ENCODE data around the gene CHN1.
A peak's percentile ranks its signal among the peaks of the same experiment; 100 is the strongest.

Gene CHN1

DNA sequence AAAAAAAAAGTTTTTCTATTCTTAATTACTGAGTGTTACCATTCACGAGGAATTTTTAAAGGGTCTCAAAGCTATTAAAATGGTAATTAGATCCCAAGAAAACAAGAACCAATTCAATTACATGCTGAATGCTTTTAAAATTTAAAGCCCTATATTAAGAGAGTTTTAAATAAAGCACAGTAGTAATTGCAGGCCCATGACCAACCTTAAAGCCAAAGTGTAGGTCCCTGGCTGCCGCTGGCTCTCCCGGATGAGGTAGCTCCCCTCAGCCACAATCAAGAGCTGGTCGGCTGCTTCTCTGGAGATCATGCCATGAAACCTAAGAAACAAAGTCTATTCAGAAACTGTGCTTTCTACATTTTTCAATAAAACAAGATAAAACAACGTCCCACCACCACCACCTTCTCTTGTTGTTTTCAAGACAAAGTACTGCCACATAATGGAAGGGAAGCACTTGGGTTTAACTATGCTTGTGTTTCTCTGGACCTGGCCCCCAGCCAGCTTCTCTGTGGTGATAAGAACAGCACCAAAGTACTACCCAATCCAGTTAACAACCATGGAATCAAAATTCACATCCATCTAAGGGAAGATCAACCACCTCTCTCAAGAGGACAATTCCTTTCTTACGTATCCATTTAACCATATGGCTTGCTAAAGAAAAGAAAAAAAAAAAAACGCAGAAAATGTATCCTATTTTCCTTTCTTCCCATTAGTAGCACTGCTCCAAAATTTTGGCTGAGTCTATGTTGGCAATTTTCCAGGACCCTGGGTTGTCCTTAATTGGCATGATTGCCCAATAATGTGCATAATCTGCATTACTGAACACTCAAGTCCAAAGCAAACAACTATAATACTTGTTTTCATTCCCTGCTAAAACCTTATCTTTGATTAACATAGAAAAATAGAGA lies 90.1 kb downstream of the CHN1 start:
- no peak overlapping the region for H3K27ac Mint-ChIP-seq
- H3K36me3 Mint-ChIP-seq (ENCODE audit: low read depth), result no peaks in the 10 kb centered on the region
- H3K4me3 Mint-ChIP-seq, result no peak overlapping the region
- DNase-seq (ENCODE audit: low spot score), result no peak
- H3K27me3 Mint-ChIP-seq (ENCODE audit: low read depth), result no peaks in the 10 kb centered on the region
- no peaks in the 10 kb centered on the region for H3K9me3 Mint-ChIP-seq
- no peaks in the 10 kb centered on the region for H3K4me1 Mint-ChIP-seq (ENCODE audit: low read depth)

DNA sequence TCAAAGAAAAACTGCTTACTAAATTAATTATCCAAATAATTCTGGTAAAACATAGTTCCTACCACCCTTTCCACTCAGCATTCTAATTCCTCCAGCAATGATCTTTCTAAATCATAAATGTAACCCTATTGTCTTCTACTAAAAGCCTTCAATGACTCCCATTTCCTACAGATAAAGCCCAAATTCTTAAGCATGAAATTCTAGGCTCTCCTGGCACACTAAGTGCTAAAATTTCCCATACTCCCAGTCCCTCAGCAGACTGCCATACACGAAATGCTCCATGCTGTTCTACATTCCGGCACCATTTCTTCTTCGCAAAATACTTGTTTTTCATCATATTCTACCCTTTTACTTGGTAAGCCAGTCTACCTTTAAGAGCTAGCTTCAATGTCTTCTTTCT lies 96.9 kb downstream of the CHN1 start:
- Mint-ChIP-seq H3K9me3 (no peaks in the 10 kb centered on the region), H3K36me3 (ENCODE audit: low read depth) (no peaks in the 10 kb centered on the region), H3K4me3 (no peak overlapping the region), H3K27ac (no peak overlapping the region), H3K4me1 (ENCODE audit: low read depth) (no peaks in the 10 kb centered on the region), H3K27me3 (ENCODE audit: low read depth) (peaks cover 3% of the 10 kb centered on the region)
- no peak for DNase-seq (ENCODE audit: low spot score)

DNA sequence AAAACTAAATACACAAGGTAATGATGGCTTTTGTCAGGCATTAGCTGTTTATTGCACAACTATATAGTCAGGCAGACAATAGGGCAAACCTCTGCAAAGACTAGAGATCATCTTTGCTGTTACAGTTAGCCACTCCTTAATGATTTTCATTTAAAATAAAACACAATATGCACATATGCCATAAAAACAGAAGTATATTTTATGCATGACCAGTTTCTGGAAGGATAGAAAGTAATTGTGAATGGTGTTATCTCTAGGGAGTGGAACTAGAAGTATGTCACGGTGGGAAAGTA lies 102.0 kb downstream of the CHN1 start:
- Mint-ChIP-seq H3K4me3 (no peak overlapping the region), H3K27me3 (ENCODE audit: low read depth) (peaks cover 3% of the 10 kb centered on the region), H3K36me3 (ENCODE audit: low read depth) (no peaks in the 10 kb centered on the region), H3K9me3 (no peaks in the 10 kb centered on the region), H3K27ac (no peak overlapping the region), H3K4me1 (ENCODE audit: low read depth) (peaks cover 17% of the 10 kb centered on the region)
- DNase-seq (ENCODE audit: low spot score), result no peak

DNA sequence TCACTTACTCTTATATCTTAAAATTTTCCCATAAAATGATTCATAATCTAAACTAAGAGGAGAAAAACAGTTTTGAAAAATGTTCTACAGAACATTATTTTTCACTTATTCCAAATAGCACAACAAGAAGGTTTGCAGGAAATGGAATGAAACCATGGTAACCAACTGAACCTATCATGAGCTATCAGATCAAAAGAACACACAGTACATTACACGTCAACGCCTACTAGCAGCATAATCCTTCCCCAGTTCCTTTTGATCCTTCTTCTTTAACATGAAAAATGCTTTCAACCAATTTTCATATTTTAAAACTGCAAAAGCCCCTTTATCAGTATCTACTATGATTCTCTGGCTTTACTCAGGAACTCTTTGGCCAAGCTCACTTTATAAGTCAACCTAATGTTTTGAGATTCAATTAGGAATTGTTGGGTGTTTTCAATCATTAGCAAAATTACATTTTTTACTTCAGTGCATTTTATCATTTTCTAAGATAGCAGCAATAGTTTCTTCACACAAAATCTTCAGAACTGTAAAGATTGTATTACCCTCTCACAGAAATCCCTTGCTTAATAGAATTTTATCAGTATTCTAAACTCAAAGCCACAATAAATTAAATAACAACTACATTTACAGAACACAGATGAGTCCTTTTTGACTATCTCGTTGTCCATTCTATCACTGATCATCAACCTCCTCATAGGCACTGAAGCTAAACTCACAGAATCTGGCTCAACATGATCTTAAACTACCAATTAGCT lies 102.5 kb downstream of the CHN1 start:
- Mint-ChIP-seq H3K4me3 (no peak overlapping the region), H3K27me3 (ENCODE audit: low read depth) (peaks cover 3% of the 10 kb centered on the region), H3K27ac (no peak overlapping the region), H3K9me3 (no peaks in the 10 kb centered on the region), H3K36me3 (ENCODE audit: low read depth) (no peaks in the 10 kb centered on the region), H3K4me1 (ENCODE audit: low read depth) (peaks cover 17% of the 10 kb centered on the region)
- DNase-seq (ENCODE audit: low spot score), result no peak

DNA sequence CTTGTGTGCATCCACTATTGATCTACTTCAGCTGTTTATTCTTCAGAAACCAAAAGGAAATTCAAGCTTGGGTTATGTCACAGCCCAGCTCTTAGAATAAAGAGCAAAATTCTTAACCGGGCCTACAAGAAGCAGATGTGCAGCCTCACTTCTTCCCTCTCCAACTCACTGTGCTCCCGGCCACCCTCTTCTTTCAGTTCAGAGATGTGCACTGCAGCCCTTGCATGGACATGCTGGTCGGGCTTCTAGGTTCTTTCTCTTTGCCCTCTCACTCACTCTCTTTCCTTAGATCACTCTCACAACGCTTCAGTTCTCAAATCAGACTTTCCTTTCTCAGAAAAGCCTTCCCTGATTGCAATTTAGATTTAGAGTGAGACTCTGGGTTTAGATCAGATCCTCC lies 104.1 kb downstream of the CHN1 start:
- peak; percentile 19 for DNase-seq (ENCODE audit: low spot score)
- Mint-ChIP-seq H3K27ac (peak overlapping the region; percentile 64), H3K36me3 (ENCODE audit: low read depth) (no peaks in the 10 kb centered on the region), H3K4me3 (peak overlapping the region; percentile 67), H3K27me3 (ENCODE audit: low read depth) (no peaks in the 10 kb centered on the region), H3K4me1 (ENCODE audit: low read depth) (peaks cover 17% of the 10 kb centered on the region), H3K9me3 (no peaks in the 10 kb centered on the region)

DNA sequence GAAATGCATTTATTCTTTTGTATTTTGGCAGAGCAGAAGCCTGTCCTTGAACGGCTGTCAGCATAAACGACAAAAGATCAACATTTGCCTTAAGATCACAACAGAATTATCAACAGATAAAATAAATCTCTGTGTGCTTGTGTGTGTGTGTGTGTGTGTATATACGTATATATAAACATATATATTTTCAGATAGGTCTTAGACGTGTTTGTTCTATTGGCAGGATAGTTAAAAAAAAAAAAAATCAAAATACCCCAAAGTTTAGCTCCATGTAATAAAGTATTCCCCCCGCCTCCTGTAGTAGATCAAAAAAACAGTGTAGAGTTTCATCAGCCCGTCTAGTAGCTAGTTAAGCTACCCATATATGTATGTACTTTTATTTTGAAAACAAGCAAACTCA lies 107.9 kb downstream of the CHN1 start:
- no peaks in the 10 kb centered on the region for H3K9me3 Mint-ChIP-seq
- H3K4me3 Mint-ChIP-seq, result no peak overlapping the region
- H3K36me3 Mint-ChIP-seq (ENCODE audit: low read depth), result no peaks in the 10 kb centered on the region
- H3K27ac Mint-ChIP-seq, result no peak overlapping the region
- no peaks in the 10 kb centered on the region for H3K27me3 Mint-ChIP-seq (ENCODE audit: low read depth)
- H3K4me1 Mint-ChIP-seq (ENCODE audit: low read depth), result peaks cover 9% of the 10 kb centered on the region
- no peak for DNase-seq (ENCODE audit: low spot score)

DNA sequence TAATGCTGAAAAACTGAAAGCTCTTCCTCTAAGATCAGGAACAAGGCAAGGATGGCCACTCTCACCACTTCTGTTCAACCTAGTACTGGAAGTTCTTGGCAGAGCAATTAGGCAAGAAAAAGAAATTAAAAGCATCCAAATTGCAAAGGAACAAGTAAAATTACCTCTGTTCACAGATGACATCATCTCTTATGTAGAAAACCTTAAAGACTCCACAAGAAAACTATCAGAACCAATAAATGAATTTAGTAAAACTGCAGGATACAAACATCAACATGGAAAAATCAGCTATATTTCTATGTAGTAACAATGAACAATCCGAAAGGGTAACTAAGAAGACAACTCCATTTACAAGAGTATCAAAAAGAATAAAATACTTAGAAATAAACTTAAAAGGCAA lies 112.2 kb downstream of the CHN1 start:
- Mint-ChIP-seq H3K27me3 (ENCODE audit: low read depth) (no peaks in the 10 kb centered on the region), H3K9me3 (no peaks in the 10 kb centered on the region), H3K4me3 (no peak overlapping the region), H3K4me1 (ENCODE audit: low read depth) (no peaks in the 10 kb centered on the region), H3K27ac (no peak overlapping the region), H3K36me3 (ENCODE audit: low read depth) (no peaks in the 10 kb centered on the region)
- DNase-seq (ENCODE audit: low spot score), result no peak

DNA sequence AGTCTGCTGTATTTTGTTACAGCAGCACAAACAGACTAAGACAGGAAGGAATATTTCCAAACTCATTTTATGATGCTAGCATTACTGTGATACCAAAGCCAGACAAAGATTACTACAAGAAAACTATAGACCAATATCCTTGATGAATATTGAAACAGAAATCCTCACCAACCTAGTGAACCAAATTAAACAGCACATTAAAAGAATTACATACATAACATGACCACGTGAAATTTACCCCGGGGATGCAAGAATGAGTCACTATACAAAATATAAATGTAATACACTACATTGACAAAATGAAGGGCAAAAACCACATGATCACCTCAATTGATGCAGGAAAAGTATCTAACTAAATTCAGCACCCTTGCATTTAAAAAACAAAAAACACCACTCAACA lies 112.6 kb downstream of the CHN1 start:
- Mint-ChIP-seq H3K36me3 (ENCODE audit: low read depth) (no peaks in the 10 kb centered on the region), H3K27me3 (ENCODE audit: low read depth) (no peaks in the 10 kb centered on the region), H3K9me3 (no peaks in the 10 kb centered on the region), H3K4me1 (ENCODE audit: low read depth) (no peaks in the 10 kb centered on the region), H3K4me3 (no peak overlapping the region), H3K27ac (no peak overlapping the region)
- DNase-seq (ENCODE audit: low spot score), result no peak

DNA sequence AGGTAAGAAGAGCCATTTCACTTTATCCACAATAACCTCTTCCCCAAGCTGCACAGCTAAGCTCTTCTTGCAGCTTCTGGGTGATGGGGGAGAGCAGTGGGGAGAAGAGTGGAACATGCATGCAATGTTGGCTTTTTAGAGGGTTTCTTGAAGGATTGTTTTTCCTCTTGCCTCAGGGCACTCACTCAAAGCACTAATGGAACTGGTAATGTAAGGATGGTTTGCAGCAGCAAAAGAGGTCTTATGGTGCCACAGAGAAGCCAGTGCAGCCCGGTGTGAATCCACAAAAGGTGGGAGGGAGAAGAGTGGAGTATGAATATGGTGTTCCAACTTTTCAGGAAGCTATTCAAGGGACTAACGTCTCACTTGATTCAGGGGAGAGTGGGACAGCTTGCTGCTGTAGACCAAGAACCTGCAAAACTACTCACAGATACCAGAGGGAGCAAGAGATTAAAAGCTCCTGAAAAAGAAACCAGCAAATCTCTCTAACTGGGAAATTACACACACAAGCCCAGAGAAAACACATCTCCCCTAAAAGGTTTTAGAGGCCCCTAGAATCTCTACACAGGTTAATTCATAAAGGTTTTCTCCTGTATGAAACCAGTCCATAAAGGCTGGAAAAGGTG lies 116.4 kb downstream of the CHN1 start:
- Mint-ChIP-seq H3K27ac (no peak overlapping the region), H3K9me3 (no peaks in the 10 kb centered on the region), H3K36me3 (ENCODE audit: low read depth) (no peaks in the 10 kb centered on the region), H3K4me3 (no peak overlapping the region), H3K27me3 (ENCODE audit: low read depth) (no peaks in the 10 kb centered on the region), H3K4me1 (ENCODE audit: low read depth) (no peaks in the 10 kb centered on the region)
- no peak for DNase-seq (ENCODE audit: low spot score)

DNA sequence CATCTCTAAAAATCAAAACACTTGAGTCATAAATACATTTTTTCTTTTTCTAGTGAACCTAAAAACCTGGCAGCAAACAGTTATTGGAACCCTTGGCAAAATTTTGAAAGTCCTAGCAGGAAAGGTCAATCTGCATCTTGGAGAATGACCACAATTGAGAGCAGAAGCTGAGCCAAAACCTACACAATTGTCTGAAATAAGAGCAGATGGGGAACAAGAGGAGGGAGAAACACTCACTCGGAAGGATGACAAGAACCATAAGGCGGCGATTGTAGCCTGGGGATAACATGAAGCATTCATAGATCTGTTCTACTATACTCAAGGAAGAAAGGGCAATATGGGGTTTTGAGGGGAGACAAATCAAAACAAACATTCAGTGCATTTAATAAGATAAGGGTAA lies 117.0 kb downstream of the CHN1 start:
- Mint-ChIP-seq H3K27ac (no peak overlapping the region), H3K4me3 (no peak overlapping the region), H3K27me3 (ENCODE audit: low read depth) (no peaks in the 10 kb centered on the region)

DNA sequence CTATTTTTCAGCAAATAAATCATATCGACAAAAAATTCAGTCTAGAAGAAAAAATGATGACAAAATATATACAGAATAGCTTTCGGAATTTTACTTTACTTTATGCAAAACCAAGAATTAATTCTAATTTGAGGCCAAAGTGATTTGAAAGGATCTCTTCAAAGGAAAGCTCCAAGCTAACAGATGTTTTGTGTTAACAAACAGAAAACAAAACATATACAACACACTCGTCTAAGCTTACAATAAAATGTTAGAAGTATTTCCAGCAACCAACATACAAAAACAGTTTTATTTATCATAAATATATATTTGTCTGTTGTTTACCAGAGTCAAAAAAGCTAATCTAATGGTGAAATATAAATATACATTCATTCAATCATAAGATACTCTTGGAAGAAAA lies 122.8 kb downstream of the CHN1 start:
- no peaks in the 10 kb centered on the region for H3K9me3 Mint-ChIP-seq

More for the DNA sequence above, 117.0 kb downstream of the CHN1 start:
- no peaks in the 10 kb centered on the region for H3K36me3 Mint-ChIP-seq (ENCODE audit: low read depth)
- H3K9me3 Mint-ChIP-seq, result no peaks in the 10 kb centered on the region
- DNase-seq (ENCODE audit: low spot score), result no peak
- no peaks in the 10 kb centered on the region for H3K4me1 Mint-ChIP-seq (ENCODE audit: low read depth)

DNA sequence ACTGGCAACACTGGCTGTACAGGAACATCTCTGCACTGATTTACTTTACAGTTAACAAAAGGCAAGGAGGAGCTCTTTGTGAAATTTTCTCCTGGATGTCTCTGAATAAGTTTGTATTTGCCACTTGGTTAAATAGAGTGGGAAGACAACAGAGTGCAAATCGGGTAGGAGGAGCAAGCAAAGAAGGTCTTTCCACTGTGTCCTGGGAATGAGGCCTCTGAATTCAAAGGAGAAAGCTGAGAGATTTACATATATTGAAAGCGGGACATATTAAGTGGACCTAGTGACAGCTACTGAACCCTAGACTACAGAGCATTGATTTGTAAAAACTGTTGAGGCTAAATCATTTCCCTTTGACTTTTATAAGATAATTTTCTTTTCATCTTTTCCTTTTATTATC lies 123.5 kb downstream of the CHN1 start:
- Mint-ChIP-seq H3K4me3 (no peak overlapping the region), H3K27me3 (ENCODE audit: low read depth) (no peaks in the 10 kb centered on the region), H3K27ac (no peak overlapping the region), H3K4me1 (ENCODE audit: low read depth) (no peaks in the 10 kb centered on the region), H3K36me3 (ENCODE audit: low read depth) (no peaks in the 10 kb centered on the region), H3K9me3 (no peaks in the 10 kb centered on the region)
- DNase-seq (ENCODE audit: low spot score), result no peak

More for the DNA sequence above, 122.8 kb downstream of the CHN1 start:
- H3K36me3 Mint-ChIP-seq (ENCODE audit: low read depth), result no peaks in the 10 kb centered on the region
- H3K4me3 Mint-ChIP-seq, result no peak overlapping the region
- H3K4me1 Mint-ChIP-seq (ENCODE audit: low read depth), result no peaks in the 10 kb centered on the region
- no peak overlapping the region for H3K27ac Mint-ChIP-seq
- no peak for DNase-seq (ENCODE audit: low spot score)
- H3K27me3 Mint-ChIP-seq (ENCODE audit: low read depth), result no peaks in the 10 kb centered on the region

DNA sequence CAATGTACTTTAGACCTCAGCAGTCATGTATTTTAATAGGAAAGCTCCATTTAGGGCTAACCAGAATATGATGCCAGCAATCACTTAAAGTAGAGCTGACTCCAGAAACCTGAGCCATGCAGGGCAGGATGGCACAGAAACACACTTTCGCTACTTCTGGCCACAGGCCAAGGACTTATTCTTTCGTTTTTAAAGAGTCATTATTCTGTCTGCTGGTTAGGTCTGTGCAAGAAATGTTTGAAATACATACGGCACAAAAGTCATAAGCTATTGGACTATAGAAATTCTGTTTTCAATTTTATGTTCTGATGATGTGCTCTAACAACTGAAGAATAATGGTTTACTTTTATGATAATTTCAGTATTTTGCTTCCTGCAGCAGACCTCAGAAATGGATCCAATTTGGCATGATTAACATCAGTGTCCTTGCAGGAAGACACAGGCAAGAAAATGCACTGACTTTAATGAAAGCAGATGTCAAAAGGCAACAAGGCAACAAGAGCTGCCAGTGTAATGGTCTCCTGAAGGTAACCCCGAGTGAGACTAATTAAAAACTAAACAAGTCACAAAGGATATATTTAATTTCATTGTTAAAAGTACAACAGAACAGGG lies 126.5 kb downstream of the CHN1 start:
- Mint-ChIP-seq H3K27ac (no peak overlapping the region), H3K4me1 (ENCODE audit: low read depth) (no peaks in the 10 kb centered on the region), H3K27me3 (ENCODE audit: low read depth) (no peaks in the 10 kb centered on the region), H3K4me3 (no peak overlapping the region), H3K36me3 (ENCODE audit: low read depth) (no peaks in the 10 kb centered on the region), H3K9me3 (no peaks in the 10 kb centered on the region)
- DNase-seq (ENCODE audit: low spot score), result no peak

DNA sequence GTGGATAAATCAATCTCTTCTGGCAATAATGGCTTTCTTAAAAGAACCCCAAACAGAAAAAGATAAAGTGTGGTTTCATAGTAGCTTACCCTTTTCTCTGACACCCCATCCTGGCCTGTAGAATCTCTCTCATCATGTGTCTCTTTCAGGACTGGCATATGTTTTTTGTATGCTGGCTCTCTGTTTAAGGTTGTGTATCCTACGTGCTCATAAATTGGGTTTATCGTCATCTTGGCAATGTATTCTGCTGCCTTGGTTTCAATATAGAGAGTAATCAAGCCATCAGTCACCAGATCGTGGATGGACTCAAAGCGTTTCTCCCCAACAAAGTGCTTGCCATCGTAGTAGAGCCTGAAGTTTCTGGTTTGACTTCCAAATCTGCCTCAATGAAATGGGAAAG lies 127.4 kb downstream of the CHN1 start:
- H3K4me1 Mint-ChIP-seq (ENCODE audit: low read depth), result no peaks in the 10 kb centered on the region
- H3K9me3 Mint-ChIP-seq, result no peaks in the 10 kb centered on the region
- DNase-seq (ENCODE audit: low spot score), result no peak
- H3K36me3 Mint-ChIP-seq (ENCODE audit: low read depth), result no peaks in the 10 kb centered on the region
- H3K27me3 Mint-ChIP-seq (ENCODE audit: low read depth), result peaks cover 2% of the 10 kb centered on the region
- H3K4me3 Mint-ChIP-seq, result no peak overlapping the region
- H3K27ac Mint-ChIP-seq, result no peak overlapping the region
